ENCODE measurements around the gene TBX10.
A peak's percentile ranks its signal among the peaks of the same experiment; 100 is the strongest.

Gene TBX10

DNA sequence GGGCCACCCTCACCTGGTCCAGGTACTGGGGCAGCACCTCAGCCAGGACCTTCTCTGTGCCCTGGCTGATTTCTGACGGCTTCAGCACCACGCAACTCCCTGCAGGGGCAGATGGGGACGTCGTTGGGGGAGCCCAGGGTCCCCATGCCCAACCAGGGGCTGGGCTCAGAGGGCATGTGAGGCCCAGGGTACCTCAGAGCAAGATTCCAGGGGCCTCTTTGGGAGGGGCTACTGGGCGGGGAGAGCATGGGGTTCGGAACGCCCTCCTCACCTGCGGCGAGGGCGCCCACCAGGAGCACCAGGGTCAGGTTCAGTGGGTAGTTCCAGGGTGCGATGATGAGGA lies 26.7 kb upstream of the TBX10 start:
- no peak for TF ChIP-seq EZH2phosphoT487 (IDR thresholded peaks at IDR 0.05; ENCODE audit: borderline replicate concordance, low read length)
- TF ChIP-seq, protein P1, sequence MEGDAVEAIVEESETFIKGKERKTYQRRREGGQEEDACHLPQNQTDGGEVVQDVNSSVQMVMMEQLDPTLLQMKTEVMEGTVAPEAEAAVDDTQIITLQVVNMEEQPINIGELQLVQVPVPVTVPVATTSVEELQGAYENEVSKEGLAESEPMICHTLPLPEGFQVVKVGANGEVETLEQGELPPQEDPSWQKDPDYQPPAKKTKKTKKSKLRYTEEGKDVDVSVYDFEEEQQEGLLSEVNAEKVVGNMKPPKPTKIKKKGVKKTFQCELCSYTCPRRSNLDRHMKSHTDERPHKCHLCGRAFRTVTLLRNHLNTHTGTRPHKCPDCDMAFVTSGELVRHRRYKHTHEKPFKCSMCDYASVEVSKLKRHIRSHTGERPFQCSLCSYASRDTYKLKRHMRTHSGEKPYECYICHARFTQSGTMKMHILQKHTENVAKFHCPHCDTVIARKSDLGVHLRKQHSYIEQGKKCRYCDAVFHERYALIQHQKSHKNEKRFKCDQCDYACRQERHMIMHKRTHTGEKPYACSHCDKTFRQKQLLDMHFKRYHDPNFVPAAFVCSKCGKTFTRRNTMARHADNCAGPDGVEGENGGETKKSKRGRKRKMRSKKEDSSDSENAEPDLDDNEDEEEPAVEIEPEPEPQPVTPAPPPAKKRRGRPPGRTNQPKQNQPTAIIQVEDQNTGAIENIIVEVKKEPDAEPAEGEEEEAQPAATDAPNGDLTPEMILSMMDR (IDR thresholded peaks at IDR 0.05; ENCODE audit: low read depth, low read length, poor library complexity, severe bottlenecking), result no peak

DNA sequence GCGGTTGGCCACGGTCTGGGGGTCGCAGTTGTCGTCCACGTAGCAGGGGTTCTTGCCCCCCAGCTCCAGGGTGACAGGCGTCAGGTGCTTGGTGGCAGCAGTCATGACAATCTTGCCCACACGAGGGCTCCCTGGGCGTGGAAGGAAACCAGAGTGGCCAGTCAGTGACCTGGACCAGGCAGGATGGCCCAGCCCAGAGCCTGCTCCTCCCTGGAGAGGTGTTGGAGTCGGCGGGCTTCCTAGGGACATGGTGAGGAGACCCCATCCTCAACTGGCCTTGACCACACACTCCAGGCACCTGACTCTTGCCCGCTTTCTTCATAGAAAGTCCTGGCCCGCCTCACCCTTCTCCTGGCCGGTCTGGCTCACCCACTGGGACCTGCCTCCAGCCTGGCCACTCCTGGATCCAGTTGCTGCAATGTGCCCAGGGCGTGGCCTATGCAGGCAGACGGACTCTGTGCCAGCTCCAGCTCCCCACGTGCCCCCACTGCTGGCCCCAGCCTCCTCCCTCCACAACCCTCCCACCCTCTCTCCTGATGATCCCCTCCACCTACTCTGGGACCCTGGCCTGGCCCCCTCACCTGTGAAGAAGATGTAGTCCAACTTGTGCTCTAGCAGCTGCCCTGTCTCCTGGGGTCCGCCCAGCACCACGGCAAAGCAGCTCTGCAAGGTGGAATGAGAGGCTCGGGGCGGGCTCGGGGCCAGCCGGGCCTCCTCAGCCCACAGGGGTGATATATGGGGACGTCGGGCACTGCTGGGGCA lies 26.2 kb upstream of the TBX10 start:
- H3K4me2 ChIP-seq (ENCODE audit: low read length), result peak overlapping the region; percentile 92
- peaks cover 48% of the 10 kb centered on the region for H3K4me1 ChIP-seq (ENCODE audit: control insufficient read depth, low read length)
- TF ChIP-seq, protein P1 (IDR thresholded peaks at IDR 0.05; ENCODE audit: low read depth, low read length, poor library complexity, severe bottlenecking), result peak; percentile 60
- TF ChIP-seq EZH2phosphoT487 (IDR thresholded peaks at IDR 0.05; ENCODE audit: borderline replicate concordance, low read length), result no peak
- no peaks in the 10 kb centered on the region for H3K27me3 ChIP-seq (ENCODE audit: control insufficient read depth, low read length)
- no peaks in the 10 kb centered on the region for H3K36me3 ChIP-seq (ENCODE audit: control insufficient read depth, low read length)
- no peaks in the 10 kb centered on the region for H4K20me1 ChIP-seq (ENCODE audit: control insufficient read depth, insufficient read depth, low read depth, low read length)
- H3K4me3 ChIP-seq (ENCODE audit: low read length), result no peak overlapping the region
- H3F3A ChIP-seq (ENCODE audit: control insufficient read depth, insufficient read depth), result peaks cover 10% of the 10 kb centered on the region
- no peak overlapping the region for H3K27ac ChIP-seq (ENCODE audit: low read depth, low read length)
- H3K79me2 ChIP-seq (ENCODE audit: control insufficient read depth, low read length), result no peaks in the 10 kb centered on the region
- H3K9me3 ChIP-seq (ENCODE audit: control insufficient read depth, insufficient read depth, low read length), result peaks cover 4% of the 10 kb centered on the region; the same call in 1 of the 2 replicates
- H3K9me2 ChIP-seq (replicated peaks; ENCODE audit: control insufficient read depth, low read length), result no peaks in the 10 kb centered on the region

More for the DNA sequence above, 26.7 kb upstream of the TBX10 start:
- Histone ChIP-seq H3K4me3 (ENCODE audit: low read length) (peak overlapping the region; percentile 53; the same call in 1 of the 2 replicates), H3K36me3 (ENCODE audit: control insufficient read depth, low read length) (no peaks in the 10 kb centered on the region), H3K27ac (ENCODE audit: low read depth, low read length) (no peak overlapping the region), H3K4me1 (ENCODE audit: control insufficient read depth, low read length) (peaks cover 54% of the 10 kb centered on the region), H4K20me1 (ENCODE audit: control insufficient read depth, insufficient read depth, low read depth, low read length) (no peaks in the 10 kb centered on the region), H3K4me2 (ENCODE audit: low read length) (peak overlapping the region; percentile 92), H3K9me2 (replicated peaks; ENCODE audit: control insufficient read depth, low read length) (no peaks in the 10 kb centered on the region), H3K9me3 (ENCODE audit: control insufficient read depth, insufficient read depth, low read length) (peaks cover 4% of the 10 kb centered on the region; the same call in 1 of the 2 replicates), H3F3A (ENCODE audit: control insufficient read depth, insufficient read depth) (peaks cover 10% of the 10 kb centered on the region), H3K79me2 (ENCODE audit: control insufficient read depth, low read length) (no peaks in the 10 kb centered on the region), H3K27me3 (ENCODE audit: control insufficient read depth, low read length) (no peaks in the 10 kb centered on the region)

DNA sequence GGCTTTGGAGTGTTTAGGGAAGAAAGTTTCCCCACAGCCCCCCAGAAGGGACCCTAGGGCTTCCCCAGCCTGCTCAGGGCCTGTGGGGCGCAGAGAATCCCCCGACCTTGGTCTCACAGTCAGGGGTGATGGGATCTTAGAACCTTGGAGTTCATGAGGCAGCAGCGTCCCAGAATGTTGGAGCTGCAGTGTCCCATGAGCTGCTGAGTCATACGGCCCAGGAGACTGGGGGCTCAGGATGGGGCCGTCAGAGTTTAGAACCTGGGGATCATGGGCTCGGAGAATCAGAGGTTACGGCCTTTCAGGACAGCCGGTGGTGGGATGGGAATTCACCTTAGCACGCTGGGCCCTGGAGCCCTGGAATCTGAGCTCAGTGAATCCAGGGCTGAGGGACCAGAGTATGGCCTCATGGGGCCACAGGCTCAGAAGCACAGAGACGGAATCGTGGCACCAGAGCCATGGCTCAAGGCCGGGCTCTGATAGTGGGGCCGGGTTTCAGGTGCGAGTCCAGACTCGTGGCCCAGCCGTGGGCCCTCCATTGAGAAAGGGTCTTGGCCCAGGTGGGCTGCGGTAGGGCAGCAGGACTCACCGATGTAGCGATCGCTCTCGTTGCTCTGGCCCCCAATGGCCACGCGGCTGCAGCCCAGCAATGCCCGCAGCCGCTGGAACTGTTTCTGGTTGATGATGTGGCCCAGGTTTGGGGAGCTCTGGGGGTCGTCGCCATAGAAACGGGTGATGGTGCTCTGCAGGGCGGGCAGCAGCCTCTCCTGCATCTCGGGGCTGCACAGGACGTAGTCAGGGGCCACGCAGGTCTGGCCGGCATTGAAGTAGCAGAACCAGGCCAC lies 25.4 kb upstream of the TBX10 start:
- Histone ChIP-seq H3K4me3 (ENCODE audit: low read length) (no peak overlapping the region), H3K79me2 (ENCODE audit: control insufficient read depth, low read length) (no peaks in the 10 kb centered on the region), H3K4me1 (ENCODE audit: control insufficient read depth, low read length) (peaks cover 47% of the 10 kb centered on the region), H3K36me3 (ENCODE audit: control insufficient read depth, low read length) (no peaks in the 10 kb centered on the region), H3K9me2 (replicated peaks; ENCODE audit: control insufficient read depth, low read length) (no peaks in the 10 kb centered on the region), H4K20me1 (ENCODE audit: control insufficient read depth, insufficient read depth, low read depth, low read length) (no peaks in the 10 kb centered on the region), H3K9me3 (ENCODE audit: control insufficient read depth, insufficient read depth, low read length) (peaks cover 4% of the 10 kb centered on the region; the same call in 1 of the 2 replicates), H3F3A (ENCODE audit: control insufficient read depth, insufficient read depth) (peaks cover 10% of the 10 kb centered on the region), H3K4me2 (ENCODE audit: low read length) (no peak overlapping the region), H3K27ac (ENCODE audit: low read depth, low read length) (no peak overlapping the region), H3K27me3 (ENCODE audit: control insufficient read depth, low read length) (no peaks in the 10 kb centered on the region)
- no peak for TF ChIP-seq EZH2phosphoT487 (IDR thresholded peaks at IDR 0.05; ENCODE audit: borderline replicate concordance, low read length)
- TF ChIP-seq, protein P1 (IDR thresholded peaks at IDR 0.05; ENCODE audit: low read depth, low read length, poor library complexity, severe bottlenecking), result no peak
